ENCODE measurements around the gene MYLK.

MYLK gene

DNA sequence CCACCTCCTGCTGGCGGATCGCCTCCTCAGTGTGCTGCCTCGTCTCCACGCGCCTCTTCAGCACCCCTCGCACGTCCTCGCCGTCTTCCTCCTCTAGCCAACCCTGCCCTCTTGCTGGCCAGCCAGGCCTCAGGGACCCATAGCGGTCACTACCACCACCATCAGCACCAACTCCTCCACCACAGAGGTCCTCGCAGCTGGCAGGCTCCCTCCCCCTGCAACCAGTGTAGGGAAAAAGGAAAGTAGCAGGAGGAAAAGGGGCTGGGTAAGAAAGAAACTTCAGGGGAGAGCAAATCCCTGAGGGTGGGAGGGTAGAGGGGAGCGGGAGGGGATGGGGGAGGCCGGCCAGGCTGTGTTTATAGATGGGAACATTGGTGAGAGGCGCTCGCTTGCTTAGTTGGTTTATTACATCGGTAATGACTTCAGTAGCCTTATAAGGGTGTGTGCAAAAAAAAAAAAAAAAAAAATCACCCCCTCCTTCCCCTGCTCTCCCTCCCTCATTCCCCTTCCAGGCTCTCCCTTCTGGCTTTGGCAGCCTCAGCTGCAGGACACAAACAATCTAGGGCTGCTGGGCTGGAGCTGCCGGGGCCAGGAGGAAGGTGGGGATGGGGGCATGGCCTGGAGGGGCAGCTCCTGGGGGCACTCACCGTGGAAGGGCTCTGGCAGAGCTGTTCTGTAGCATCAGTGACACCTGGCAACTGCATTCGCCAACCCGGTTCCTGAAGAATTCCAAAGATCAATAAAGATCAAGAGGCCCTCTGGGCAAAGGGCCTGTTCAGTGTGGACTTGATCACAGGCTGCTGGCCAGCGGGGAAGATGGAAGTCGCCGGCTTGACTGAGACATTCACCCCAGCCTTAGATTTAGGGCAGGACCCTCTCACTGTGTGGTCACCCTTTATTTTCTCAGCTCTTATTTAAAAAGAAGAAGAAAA, 183.1 kb downstream of the MYLK start:
- DNase-seq (ENCODE audit: low read depth, low spot score), result no peak

GRCh38 chr3:123698813-123699212, 185.3 kb downstream of the MYLK start:
- DNase-seq (ENCODE audit: low read depth, low spot score), result no peak

- DNase-seq (ENCODE audit: low read depth, low spot score), result no peak
These were observed 187.3 kb downstream of the MYLK start for GRCh38 chr3:123696808-123697207.

DNA sequence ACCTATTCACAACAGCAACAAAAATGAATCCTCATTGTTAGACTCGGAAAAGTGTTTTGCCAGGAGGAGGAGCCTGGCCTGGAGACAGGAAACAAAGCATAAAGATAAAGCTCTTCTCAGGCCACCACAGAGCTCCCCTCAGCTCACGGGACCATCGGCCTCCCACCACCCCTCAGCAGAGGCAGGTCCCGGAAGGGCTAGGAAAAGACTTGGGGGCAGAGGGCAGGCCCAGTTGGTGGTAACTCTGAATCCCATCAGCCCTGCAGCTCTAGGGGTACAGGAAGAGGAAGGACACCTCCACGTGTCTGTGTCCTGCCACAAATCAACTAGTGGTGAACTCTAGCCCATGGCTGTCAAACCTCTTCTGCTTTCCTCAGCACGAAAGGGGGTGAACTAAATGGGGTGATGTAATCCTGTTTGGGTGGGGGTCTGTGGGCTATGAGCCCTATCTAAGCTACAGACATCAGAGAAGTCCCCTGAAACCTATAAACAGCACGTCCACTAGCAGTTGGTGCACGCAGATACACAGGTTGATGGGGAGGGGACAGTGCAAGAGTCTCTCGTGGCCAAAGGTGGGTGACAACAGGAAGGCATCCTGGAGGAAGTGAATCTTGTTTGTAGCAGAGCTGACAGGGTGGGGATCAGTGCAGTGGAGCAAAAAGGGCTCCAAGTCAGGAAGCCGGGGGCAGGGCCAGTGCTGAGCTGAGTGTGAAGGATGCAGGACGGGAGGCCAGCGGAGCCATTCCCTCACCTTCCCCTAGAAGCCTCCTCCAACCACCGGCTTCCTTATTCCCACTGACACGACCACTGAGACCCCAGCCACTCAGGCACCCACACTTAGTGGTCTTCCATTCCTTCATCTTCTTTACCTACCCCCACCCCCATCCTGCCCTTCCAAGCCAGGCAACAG, 188.1 kb downstream of the MYLK start:
- no peak for DNase-seq (ENCODE audit: low read depth, low spot score)

DNA sequence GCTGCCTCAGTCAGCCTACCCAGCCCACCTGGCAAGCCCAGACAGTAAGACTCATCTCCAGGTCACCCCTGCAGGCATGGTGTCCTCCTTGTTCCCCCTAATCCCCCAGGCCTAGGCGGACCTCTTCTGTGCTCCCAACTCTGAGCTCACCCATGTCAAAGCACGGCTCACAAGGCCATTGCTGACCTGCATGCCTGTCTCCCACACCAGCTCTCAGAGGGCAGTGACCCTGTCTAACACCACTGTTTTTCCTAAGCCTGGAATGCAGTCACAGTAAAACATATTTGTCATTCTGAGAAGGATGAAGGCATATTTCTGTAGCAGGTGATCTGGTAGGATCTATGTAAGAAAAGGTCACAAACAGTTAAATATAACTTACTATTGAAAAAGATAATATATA, 189.0 kb downstream of the MYLK start:
- DNase-seq (ENCODE audit: low read depth, low spot score), result no peak

DNA sequence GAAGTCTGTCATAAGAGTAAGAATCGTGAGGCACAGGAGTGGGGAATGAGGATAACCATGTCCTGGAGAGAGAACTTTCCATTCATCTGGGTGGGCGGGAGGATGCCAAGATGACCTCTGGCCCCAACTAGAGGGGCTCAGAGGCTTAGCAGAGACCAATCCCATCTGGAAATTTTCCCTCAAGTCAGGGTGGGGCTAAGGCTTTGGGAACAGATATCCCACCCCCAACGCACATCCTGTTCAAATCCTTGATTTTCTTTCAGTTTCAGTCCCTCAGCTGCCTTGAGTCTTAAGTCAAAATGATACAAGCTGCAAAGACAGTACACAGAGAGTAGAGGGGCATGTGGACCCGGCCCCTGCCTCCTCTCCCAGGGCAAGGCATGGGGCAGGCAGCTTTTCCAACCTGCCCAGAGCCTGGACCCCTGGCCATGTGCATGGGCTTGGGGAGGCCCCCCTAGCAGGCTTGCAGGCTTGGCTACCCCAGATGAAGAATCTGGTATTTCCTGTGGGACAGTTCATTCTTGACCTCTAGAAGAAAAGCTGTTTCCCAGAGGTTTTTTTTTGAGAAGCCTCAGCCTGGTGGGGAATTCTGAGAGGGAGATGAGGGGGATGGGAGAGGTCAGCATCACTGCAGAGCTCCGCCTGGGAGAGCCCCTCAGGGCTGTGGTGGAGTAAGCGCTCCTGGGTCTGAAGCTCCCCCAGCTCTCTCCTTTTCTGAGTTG, 189.6 kb downstream of the MYLK start:
- DNase-seq (ENCODE audit: low read depth, low spot score), result no peak

- no peak for DNase-seq (ENCODE audit: low read depth, low spot score)
These were observed 190.4 kb downstream of the MYLK start for GRCh38 chr3:123693584-123694190.

DNA sequence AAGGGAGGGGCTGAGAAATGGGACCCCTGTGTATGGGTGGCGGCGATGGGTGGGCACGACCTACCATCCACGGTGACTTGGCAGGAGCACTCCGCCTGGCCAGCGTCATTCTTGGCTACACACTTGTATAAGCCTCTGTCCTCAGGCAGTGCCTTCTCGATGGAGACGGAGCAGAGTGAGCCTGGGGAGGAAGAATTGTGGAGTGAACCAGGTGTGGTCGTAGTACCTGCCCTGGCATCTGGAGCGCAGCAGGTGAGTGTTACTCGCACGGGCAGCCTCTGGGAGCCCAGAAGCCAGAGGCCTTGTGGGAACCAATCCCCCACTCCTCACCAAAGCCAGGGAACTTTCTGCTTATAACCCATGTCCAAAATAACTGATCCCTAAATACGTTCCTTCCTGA, 191.5 kb downstream of the MYLK start:
- DNase-seq (ENCODE audit: low read depth, low spot score), result no peak

- DNase-seq (ENCODE audit: low read depth, low spot score), result no peak
These were observed 192.1 kb downstream of the MYLK start for GRCh38 chr3:123692041-123692440.

DNA sequence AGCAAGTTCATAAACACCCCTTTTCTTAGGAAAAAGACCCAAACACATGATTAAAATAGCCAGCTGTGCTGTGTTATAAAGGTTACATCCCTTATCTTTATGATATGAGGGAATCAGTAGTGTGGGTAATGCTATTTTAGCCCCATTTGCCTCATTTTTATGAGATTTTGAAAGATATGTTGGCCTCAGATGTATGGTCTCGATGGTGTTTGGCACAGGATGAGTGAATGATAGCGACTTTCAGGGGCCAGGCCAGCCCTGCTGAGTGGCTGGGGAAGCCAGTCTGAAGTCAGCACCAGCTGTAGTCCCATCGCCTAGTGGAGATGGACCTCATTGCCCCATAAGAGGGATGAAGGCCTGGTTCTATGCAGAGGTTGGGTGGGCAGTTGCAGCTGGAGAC, 194.3 kb downstream of the MYLK start:
- DNase-seq (ENCODE audit: low read depth, low spot score), result no peak

GRCh38 chr3:123688241-123688747, 195.8 kb downstream of the MYLK start:
- no peak for DNase-seq (ENCODE audit: low read depth, low spot score)

DNA sequence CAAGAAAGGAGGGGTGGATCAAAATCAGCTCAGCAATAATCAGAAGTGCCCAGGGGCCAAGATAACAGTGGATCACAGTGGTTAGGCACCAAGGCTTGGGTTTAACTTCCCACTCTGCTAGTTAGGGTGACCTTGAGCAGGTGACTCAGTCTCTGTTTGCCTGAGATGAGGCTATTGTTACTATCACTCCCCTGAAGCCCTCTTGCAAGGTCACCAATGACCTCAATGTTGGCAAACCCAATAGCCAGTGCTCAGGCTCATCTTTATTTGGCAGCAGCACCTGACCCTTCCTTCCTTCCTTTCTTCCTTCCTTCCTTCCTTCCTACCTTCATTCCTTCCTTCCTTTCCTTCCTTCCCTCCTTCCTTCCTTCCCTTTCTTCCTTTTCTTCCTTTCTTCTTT, 196.8 kb downstream of the MYLK start:
- DNase-seq (ENCODE audit: low read depth, low spot score), result no peak

- DNase-seq (ENCODE audit: low read depth, low spot score), result no peak
These were observed 197.9 kb downstream of the MYLK start for GRCh38 chr3:123686251-123686650.

DNA sequence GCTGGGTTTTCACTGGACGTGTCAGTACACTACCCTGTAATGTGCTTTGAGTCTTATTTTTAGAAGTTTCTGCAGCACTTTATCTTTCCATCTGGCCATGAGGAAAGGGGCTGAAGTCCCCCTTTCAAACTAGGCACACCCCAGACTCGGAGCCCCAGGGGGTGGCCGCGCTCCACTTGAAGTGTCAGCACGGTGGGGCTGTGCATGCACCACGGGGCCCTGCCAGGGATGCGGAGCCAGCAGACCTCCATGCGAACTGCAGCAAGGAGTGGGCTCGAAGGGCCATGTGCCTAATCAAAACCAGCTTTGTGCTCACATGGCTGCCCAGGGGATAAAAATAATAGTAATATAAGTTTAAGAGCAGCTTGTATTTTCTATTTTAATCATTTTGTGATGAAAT, 198.4 kb downstream of the MYLK start:
- no peak for DNase-seq (ENCODE audit: low read depth, low spot score)

- DNase-seq (ENCODE audit: low read depth, low spot score), result no peak
These were observed 199.5 kb downstream of the MYLK start for GRCh38 chr3:123684636-123685035.

DNA sequence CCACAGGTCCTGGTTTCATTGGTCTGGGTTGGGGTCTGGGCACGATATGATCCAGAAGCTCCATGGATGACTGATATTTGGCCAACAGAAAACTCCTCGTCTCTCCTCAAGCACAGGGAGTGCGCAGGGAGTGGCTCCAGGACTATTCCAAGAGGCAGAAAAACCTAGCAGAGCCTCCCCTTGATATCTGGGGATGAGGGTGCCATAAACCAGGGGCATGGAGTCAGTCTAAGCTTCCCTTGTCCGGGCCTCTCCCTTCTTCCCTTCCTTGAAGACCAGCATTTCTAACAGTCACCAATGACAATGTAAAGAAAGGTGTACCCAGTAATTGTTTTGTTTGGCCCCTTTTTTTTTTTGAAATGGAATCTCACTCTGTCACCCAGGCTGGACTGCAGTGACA, 199.9 kb downstream of the MYLK start:
- DNase-seq (ENCODE audit: low read depth, low spot score), result no peak

DNA sequence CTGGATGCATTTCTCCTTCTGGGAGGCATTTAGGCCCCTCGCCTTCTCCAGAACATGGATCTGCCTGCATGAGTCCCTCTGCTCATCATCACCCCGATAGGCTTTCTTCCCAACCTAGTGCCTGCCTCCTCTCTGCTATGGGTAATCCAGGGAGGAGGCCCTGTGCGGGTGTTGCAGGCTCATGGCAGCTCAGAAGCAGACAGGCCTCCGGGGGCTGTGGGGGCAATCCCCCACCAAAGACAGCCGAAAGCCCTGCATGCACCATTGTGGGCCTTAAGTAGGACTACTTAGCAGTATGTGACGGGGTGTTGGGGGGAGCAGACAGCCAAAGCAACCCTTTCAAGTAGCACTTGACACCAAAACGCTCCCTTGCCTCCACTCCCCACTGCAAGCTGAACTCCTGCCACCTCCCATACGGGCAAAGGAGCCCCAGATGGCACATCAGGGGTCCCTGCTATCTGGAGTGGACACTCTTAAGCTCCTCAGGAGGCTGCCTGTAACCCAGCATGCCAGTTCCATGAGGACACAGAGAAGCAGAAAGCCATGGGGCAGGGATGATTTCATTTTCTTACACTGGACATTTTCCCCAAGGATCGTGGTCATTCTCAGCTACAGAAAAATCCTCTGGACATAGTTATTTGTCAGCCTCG, 200.5 kb downstream of the MYLK start:
- DNase-seq (ENCODE audit: low read depth, low spot score), result no peak

DNA sequence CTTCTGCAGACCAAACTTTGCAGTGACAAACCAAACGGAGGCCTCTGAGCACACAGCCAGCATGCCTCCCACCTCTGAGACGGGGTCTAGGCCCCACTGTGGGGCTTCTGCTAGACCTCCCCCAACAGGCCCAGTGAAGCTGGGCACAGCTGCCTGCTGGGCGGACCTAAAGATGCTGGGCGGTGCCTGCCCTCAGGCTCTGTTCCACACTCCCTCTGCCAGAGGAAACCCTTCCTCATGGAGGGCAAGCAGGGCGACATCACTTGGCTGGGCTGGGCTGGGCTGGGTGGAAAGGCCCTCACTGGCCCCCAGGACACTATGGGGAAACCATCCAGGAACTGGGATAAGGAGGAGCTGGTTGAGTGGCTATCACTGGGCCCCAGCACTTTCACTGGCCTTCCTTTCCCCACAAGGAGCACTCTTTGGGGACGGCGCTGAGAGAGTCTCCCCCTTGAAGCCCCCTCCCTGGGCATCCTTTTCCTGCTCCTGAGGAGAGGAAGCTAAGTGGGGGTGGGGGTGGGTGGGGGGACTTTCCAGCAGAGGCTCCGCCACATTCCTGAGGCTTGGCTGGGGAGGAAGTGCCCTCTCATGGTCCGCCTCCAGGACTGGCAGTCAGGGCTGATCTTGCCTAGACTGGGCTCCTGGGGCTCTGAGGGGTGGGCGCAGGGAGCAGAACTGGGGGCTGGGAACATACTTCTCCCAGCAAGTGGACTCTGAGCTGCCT, 201.2 kb downstream of the MYLK start:
- no peak for DNase-seq (ENCODE audit: low read depth, low spot score)

- no peak for DNase-seq (ENCODE audit: low read depth, low spot score)
These were observed 201.8 kb downstream of the MYLK start for GRCh38 chr3:123682302-123682701.

Data from activated CD4-positive, CD25-positive, alpha-beta regulatory T cell treated with anti-CD3 and anti-CD28 coated beads, Interleukin-2, amount 50 U/mL, for 16 hours (primary cell).